Memory B cell (primary cell): Measurements from ENCODE around the gene CDIPT.
"Not testable (repeated sequence)": the region's sequence is repeated elsewhere in the genome, so short reads cannot be mapped to it uniquely, and the experiment has no call there.

Source experiments
- ATAC-seq: fragments of 150-1000 bp; cut with Tn5 transposase; 2 replicates; pipeline ENCODE4 v1.10.0; 2021; ENCODE audit warnings: low read depth, mild to moderate bottlenecking, moderate library complexity
- DNase-seq, 2 donors: peaks; one replicate each; pipeline ENCODE4 v3.0.0; 2022; ENCODE audit warnings: low spot score in 2 of 2
- H3K27ac Mint-ChIP-seq: one replicate; pipeline ENCODE4 v1.8.0; 2022; ENCODE audit warnings: mild to moderate bottlenecking, moderate library complexity, mixed read lengths
- H3K27me3 Mint-ChIP-seq: one replicate; pipeline ENCODE4 v1.8.0; 2022; ENCODE audit warnings: mixed read lengths
- H3K36me3 Mint-ChIP-seq: one replicate; pipeline ENCODE4 v1.8.0; 2022; ENCODE audit warnings: mild to moderate bottlenecking, mixed read lengths
- H3K4me1 Mint-ChIP-seq: one replicate; pipeline ENCODE4 v1.8.0; 2022; ENCODE audit warnings: mixed read lengths
- H3K4me3 Mint-ChIP-seq: one replicate; pipeline ENCODE4 v1.8.0; 2022; ENCODE audit warnings: mild to moderate bottlenecking, moderate library complexity, mixed read lengths
- H3K9me3 Mint-ChIP-seq: one replicate; pipeline ENCODE4 v1.8.0; 2022; ENCODE audit warnings: mixed read lengths

The CDIPT gene

GRCh38 chr16:29840240-29840639 lies 22.8 kb downstream of the CDIPT start:
- Mint-ChIP-seq H3K27ac (no peak overlapping the region), H3K4me1 (no peaks in the 10 kb centered on the region), H3K4me3 (no peak overlapping the region), H3K9me3 (no peaks in the 10 kb centered on the region), H3K36me3 (peaks cover 24% of the 10 kb centered on the region), H3K27me3 (no peaks in the 10 kb centered on the region)
- DNase-seq (no peak), ATAC-seq (no peak)

GRCh38 chr16:29839822-29840221 lies 23.2 kb downstream of the CDIPT start:
- Mint-ChIP-seq H3K27ac (no peak overlapping the region), H3K36me3 (peaks cover 23% of the 10 kb centered on the region)
- ATAC-seq: no peak

GRCh38 chr16:29837841-29838240 lies 25.2 kb downstream of the CDIPT start:
- Mint-ChIP-seq H3K27ac (no peak overlapping the region), H3K36me3 (peaks cover 23% of the 10 kb centered on the region), H3K4me1 (no peaks in the 10 kb centered on the region), H3K9me3 (no peaks in the 10 kb centered on the region), H3K27me3 (no peaks in the 10 kb centered on the region), H3K4me3 (no peak overlapping the region)
- ATAC-seq (no peak), DNase-seq (no peak)

More at GRCh38 chr16:29839822-29840221, 23.2 kb downstream of the CDIPT start:
- Mint-ChIP-seq H3K27me3 (no peaks in the 10 kb centered on the region), H3K4me3 (no peak overlapping the region), H3K4me1 (no peaks in the 10 kb centered on the region), H3K9me3 (no peaks in the 10 kb centered on the region)
- DNase-seq: no peak

GRCh38 chr16:29836623-29837022 lies 26.4 kb downstream of the CDIPT start:
- no peak for DNase-seq
- no peak overlapping the region for H3K4me3 Mint-ChIP-seq
- H3K36me3 Mint-ChIP-seq: peaks cover 27% of the 10 kb centered on the region

GRCh38 chr16:29835926-29836325 lies 27.1 kb downstream of the CDIPT start:
- Mint-ChIP-seq H3K27me3 (no peaks in the 10 kb centered on the region), H3K9me3 (no peaks in the 10 kb centered on the region), H3K4me1 (no peaks in the 10 kb centered on the region), H3K27ac (no peak overlapping the region), H3K36me3 (peaks cover 26% of the 10 kb centered on the region), H3K4me3 (no peak overlapping the region)
- no peak for DNase-seq
- ATAC-seq: no peak

More at GRCh38 chr16:29836623-29837022, 26.4 kb downstream of the CDIPT start:
- Mint-ChIP-seq H3K4me1 (no peaks in the 10 kb centered on the region), H3K9me3 (no peaks in the 10 kb centered on the region), H3K27me3 (no peaks in the 10 kb centered on the region), H3K27ac (no peak overlapping the region)
- ATAC-seq: no peak

DNA sequence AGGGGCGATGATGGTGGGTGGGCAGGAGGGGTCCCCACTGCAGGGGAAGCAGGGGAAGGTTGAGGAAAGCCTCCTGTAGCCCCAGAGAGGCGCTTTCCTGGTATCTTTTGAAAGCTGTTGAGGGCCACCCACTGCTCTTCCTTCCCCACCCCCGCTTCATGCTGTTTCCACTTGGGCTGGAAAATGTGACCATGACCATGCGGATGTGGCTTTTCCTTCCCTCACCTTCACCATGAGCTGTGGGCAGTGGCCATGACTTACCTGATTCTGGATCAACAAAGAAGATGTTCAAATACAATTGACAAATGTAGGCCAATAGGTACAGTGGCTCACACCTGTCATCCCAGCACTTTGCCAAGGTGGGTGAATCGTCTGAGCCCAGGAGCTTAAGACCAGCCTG lies 28.9 kb downstream of the CDIPT start:
- Mint-ChIP-seq H3K4me1 (peaks cover 4% of the 10 kb centered on the region), H3K4me3 (no peak overlapping the region), H3K9me3 (no peaks in the 10 kb centered on the region), H3K27me3 (no peaks in the 10 kb centered on the region), H3K36me3 (peaks cover 22% of the 10 kb centered on the region), H3K27ac (no peak overlapping the region)
- ATAC-seq (no peak), DNase-seq (no peak)

DNA sequence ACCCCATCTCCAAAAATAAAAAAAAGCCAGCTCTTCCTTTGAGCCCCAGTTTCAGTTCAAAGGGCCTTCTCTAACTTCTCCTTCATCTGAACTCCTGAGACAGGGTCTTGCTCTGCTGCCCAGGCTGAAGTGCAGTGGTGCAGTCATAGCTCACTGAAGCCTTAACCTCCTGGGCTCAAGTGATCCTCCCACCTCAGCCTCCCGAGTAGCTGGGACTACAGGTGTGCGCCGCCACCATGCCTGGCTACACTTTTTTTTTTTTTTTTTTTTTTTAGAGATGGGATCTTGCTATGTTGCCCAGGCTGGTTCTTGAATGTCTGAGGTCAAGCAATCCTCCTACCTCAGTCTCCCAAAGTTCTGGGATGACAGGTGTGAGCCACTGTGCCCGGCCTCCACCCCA lies 29.8 kb downstream of the CDIPT start:
- H3K27me3 Mint-ChIP-seq, ATAC-seq, H3K27ac Mint-ChIP-seq, H3K4me3 Mint-ChIP-seq, DNase-seq, H3K4me1 Mint-ChIP-seq, H3K9me3 Mint-ChIP-seq: not testable (repeated sequence)
- peaks cover 22% of the 10 kb centered on the region for H3K36me3 Mint-ChIP-seq

GRCh38 chr16:29831490-29831889 lies 31.5 kb downstream of the CDIPT start:
- peaks cover 8% of the 10 kb centered on the region for H3K4me1 Mint-ChIP-seq
- DNase-seq: no peak
- H3K27me3 Mint-ChIP-seq: no peaks in the 10 kb centered on the region
- H3K36me3 Mint-ChIP-seq: peaks cover 16% of the 10 kb centered on the region
- no peak for ATAC-seq
- H3K9me3 Mint-ChIP-seq: no peaks in the 10 kb centered on the region
- H3K4me3 Mint-ChIP-seq: no peak overlapping the region
- H3K27ac Mint-ChIP-seq: no peak overlapping the region

GRCh38 chr16:29830774-29831173 lies 32.3 kb downstream of the CDIPT start:
- DNase-seq: no peak

GRCh38 chr16:29826342-29826695 lies 36.7 kb downstream of the CDIPT start:
- H3K9me3 Mint-ChIP-seq: no peaks in the 10 kb centered on the region
- no peak overlapping the region for H3K27ac Mint-ChIP-seq
- peaks cover 6% of the 10 kb centered on the region for H3K36me3 Mint-ChIP-seq
- H3K27me3 Mint-ChIP-seq: no peaks in the 10 kb centered on the region
- ATAC-seq (no peak), DNase-seq (no peak)
- H3K4me3 Mint-ChIP-seq: no peak overlapping the region
- H3K4me1 Mint-ChIP-seq: peaks cover 20% of the 10 kb centered on the region

More at GRCh38 chr16:29830774-29831173, 32.3 kb downstream of the CDIPT start:
- no peaks in the 10 kb centered on the region for H3K27me3 Mint-ChIP-seq
- peaks cover 8% of the 10 kb centered on the region for H3K4me1 Mint-ChIP-seq
- peaks cover 16% of the 10 kb centered on the region for H3K36me3 Mint-ChIP-seq
- H3K9me3 Mint-ChIP-seq: no peaks in the 10 kb centered on the region
- ATAC-seq: no peak
- H3K4me3 Mint-ChIP-seq: no peak overlapping the region
- no peak overlapping the region for H3K27ac Mint-ChIP-seq

DNA sequence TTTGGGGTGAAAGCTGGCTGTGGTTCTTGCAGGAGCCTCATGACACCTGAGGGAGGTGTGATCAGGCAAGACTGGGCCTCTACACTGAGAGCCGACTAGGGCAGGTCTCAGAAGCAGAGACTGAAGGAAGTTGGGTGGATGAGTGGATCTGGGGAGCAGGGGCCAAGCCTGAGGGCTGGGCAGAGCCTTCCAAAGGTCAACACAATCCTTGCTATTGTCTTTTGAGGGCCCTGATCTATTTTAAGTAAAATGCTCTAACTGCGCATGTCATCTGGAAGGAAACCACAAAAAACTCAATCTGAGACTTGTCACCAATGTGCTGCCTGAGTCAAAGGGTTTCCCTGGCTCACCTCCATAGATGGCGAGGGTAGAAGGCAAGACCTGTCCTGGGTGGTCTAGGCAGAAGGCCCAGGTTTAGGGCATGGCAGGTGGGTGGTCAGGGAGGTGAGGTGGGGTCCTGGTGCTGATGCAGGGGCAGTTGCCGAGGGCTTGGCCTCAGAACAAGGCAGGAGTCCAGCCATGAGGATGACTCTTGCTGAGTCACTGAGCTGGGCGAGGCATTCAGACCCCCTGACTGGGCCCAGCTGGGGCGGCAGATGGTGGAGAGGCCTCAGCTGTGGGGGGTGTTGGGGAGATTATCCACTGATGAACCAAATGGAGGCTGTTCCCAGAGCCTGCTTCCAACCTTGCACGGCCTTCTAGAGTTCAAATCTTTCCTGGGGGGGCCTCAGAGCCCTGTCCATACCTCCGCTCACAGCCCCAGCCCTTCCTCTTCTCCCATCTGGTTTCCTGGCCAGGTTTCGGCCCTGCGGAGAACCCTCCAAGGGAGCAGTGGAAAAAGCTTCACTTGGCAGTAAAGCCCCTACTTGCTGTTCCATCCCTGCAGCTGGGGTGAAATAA lies 37.6 kb downstream of the CDIPT start:
- H3K36me3 Mint-ChIP-seq: peaks cover 2% of the 10 kb centered on the region
- no peak for ATAC-seq
- peak overlapping the region; percentile 41 for H3K27ac Mint-ChIP-seq
- H3K27me3 Mint-ChIP-seq: no peaks in the 10 kb centered on the region
- peaks cover 27% of the 10 kb centered on the region for H3K4me1 Mint-ChIP-seq
- H3K9me3 Mint-ChIP-seq: no peaks in the 10 kb centered on the region
- H3K4me3 Mint-ChIP-seq: no peak overlapping the region
- no peak for DNase-seq

- no peak for ATAC-seq
- peak overlapping the region; percentile 41 for H3K27ac Mint-ChIP-seq
- DNase-seq: no peak
- no peak overlapping the region for H3K4me3 Mint-ChIP-seq
- peaks cover 30% of the 10 kb centered on the region for H3K4me1 Mint-ChIP-seq
- no peaks in the 10 kb centered on the region for H3K27me3 Mint-ChIP-seq
- peaks cover 1% of the 10 kb centered on the region for H3K36me3 Mint-ChIP-seq
- no peaks in the 10 kb centered on the region for H3K9me3 Mint-ChIP-seq
These were observed 38.4 kb downstream of the CDIPT start for GRCh38 chr16:29824589-29825144.

DNA sequence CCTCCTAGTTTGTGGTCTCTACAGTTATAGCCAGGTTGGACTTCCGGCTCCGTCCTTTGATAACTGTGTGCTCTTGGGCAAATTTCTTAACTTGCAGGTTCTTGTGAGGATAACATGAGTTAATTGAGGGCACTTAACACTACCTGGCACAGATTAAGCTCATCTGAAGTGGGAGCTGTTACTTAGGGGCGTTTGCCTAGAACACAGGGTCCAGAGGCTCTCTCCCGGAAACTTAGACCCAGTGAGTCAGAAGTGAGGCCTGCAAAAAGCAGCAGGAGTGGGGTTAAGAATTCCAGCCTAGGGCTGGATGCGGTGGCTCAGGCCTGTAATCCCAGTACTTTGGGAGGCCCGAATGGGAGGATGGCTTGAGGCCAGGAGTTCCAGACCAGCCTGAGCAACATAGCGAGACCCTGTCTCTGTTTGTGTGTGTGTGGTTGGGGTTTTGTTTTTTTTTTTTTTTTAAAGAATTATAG lies 41.3 kb downstream of the CDIPT start:
- ATAC-seq: no peak
- peaks cover 15% of the 10 kb centered on the region for H3K36me3 Mint-ChIP-seq
- H3K27me3 Mint-ChIP-seq: no peaks in the 10 kb centered on the region
- H3K27ac Mint-ChIP-seq: peak overlapping the region; percentile 94
- H3K9me3 Mint-ChIP-seq: no peaks in the 10 kb centered on the region
- H3K4me3 Mint-ChIP-seq: peak overlapping the region; percentile 96
- DNase-seq: no peak
- peaks cover 45% of the 10 kb centered on the region for H3K4me1 Mint-ChIP-seq

DNA sequence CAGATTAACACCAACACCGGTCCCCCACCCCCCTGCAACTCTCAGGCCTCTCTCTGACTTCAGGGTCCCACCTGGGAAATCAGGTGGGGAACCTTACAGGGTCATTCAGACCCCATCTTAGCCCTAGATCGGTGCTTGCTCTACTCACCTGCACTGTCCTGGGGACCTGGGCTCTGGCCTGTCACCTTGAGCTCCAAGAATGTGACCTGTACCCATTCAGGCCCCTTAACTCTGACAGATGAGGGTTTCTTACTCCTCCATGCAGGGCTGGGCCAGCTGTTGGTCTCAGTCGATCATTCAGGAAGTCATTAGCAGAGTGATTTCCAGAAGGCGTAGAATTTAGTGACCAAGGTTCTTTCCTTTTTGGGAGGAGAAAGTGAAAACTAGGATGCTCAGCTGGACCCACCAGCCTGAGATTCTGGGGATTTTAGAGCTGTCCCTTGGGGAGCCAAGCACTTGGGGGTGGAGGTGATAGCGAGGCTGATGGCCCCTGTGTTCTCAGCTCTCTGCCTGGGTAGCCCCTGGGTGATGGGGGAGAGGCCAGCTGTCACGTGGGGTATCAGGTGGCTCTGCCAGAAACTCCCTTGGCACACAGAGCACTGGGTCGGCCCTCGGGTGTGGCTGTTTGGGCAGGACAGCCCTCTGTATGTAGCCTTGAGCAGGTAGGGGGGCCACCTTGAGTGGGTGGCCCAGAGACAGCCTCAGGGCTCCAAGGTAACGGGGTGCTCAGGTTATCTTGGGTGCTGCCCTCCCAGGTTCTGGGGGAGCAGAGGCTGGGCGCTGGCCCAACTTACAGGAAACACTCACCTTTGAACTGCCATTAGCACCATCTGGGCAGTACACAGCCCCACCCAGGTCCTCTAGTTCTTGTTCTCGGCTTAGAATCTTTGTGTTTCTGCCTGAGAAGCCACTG lies 42.0 kb downstream of the CDIPT start:
- Mint-ChIP-seq H3K4me1 (peaks cover 45% of the 10 kb centered on the region), H3K27me3 (no peaks in the 10 kb centered on the region), H3K36me3 (peaks cover 15% of the 10 kb centered on the region), H3K4me3 (peak overlapping the region; percentile 96), H3K27ac (peak overlapping the region; percentile 94), H3K9me3 (no peaks in the 10 kb centered on the region)
- ATAC-seq: peak; percentile 62
- peak in 1 of 2 donors; percentile 45 for DNase-seq
